HG02678 (cell line): ENCODE data around the gene MARK3.
"Not testable (repeated sequence)": the region's sequence is repeated elsewhere in the genome, so short reads cannot be mapped to it uniquely, and the experiment has no call there.

Source experiments
- ATAC-seq: cut with Tn5 transposase; IDR thresholded peaks from one replicate; pipeline ENCODE4 v1.9.1; 2021; ENCODE audit warnings: mild to moderate bottlenecking, moderate library complexity; ENCODE audit not compliant: unreplicated experiment

The MARK3 gene

DNA sequence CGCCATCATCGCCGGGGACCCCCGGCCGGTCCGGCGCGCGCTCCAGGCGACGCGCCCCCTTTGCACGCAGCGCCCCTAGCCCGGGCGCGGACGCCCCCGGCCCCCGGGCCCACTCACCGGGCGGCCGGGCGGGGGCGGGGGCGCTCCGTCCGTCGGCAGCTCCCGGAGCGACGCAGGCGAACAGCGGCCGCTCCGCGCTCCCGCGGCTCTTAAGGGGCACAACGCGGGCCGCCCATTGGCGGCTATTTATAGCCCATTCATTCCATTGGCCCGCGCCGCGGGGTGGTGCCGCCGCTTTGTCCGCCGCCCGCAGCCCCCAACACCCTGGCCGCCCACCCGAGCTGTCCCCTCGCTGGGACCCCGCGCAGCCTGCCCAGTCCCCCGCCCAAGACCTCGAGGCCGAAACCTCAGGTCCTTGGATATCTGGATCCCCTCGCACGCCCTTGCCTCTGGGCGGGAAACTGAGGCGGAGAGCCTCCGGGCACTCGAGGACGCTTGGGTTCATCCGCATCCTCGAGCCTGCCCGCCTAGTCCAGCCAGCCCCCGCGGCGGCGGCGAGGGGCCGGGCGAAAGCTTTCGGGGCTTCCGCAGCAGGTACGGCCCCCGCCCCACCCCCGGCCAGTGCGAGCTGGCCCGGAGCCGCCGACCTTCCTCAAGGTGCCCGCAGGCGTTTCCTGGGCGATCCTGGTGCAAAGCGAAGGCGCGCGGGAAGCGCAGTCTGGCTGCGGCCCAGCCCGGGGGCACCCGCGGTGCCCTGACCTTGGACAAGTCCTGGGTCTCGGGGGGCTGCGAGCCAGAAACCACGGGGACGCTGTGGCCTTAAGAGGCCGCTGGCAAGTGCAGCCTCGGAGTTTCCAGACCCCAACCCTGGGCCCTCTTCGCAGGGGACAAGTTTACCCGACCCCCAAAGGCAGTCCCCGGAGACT is 137.7 kb downstream of the MARK3 start, which contains the start of gene CKB:
CKB (minus strand) TSS at position 182 of the 926 bp plus-strand sequence. CDS start 337 bp downstream, outside the sequence.
- ATAC-seq = no peak

GRCh38 chr14:103523575-103523954 is 138.3 kb downstream of the MARK3 start:
- no peak for ATAC-seq

- ATAC-seq = no peak
Observed at GRCh38 chr14:103524002-103524935, 139.1 kb downstream of the MARK3 start.

DNA sequence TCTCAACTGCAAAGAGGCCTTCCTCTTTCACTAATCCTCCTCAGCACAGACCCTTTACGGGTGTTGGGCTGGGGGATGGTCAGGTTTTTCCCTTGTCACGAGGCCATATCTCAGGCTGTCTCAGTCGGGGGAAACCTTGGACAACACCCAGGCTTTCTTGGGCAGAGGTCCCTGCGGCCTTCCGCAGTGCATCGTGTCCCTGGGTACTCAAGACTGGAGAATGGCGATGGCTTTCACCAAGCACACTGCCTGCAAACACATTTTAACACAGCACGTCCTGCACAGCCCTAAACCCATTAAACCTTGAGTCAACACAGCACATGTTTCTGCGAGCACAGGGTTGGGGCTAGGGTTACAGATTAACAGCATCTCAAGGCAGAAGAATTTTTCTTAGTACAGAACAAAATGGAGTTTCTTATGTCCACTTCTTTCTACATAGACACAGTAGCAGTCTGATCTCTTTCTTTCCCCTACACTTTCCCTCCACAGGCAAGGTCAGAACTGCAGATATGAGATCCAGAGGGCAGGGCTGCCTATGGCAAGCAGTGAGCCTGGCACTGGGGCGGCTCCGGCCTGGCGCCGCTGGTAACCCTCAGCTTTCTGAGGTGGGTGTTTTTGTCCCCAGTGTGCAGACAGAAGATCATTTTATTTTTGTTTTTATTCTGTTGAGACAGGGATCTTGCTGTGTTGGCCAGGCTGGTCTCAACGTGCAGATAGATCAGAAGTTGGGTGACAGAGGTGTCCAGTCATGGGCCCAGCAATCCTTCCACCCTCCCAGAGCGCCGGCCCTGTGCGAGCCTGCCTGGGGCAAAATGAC is 140.4 kb downstream of the MARK3 start:
- ATAC-seq = not testable (repeated sequence)

DNA sequence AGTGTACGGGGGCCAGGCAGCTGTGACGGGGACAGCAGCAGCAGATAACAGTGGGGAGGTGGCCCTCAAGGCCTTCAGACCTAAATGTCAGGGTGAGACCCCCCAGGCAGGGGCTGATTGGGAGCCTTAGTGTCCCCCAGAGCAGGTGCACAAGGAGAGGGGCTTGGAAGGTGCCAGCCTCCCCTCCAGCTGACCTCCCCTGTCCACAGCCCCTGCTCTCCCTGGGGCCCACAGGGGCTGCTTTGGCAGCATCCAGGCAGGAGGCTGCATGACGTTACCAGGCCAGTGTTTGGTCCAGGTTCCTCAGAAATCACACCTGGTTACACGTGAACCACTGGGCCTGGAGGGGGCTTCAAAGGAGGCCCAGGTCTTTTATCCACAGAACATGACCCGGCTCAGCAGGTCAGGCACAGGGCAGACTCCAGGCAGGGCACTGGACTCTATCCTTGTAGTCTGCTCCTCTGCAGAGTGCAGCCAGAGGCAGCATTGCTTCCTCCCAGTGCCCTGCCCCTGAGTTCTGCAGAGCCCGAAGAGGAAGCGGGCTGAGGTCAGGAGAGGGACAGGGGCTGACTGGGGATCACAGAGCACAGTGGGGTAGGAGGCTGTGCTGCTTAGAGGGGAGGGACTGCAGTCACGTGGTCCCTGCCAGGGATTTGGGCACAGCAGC is 141.2 kb downstream of the MARK3 start:
- ATAC-seq = no peak

DNA sequence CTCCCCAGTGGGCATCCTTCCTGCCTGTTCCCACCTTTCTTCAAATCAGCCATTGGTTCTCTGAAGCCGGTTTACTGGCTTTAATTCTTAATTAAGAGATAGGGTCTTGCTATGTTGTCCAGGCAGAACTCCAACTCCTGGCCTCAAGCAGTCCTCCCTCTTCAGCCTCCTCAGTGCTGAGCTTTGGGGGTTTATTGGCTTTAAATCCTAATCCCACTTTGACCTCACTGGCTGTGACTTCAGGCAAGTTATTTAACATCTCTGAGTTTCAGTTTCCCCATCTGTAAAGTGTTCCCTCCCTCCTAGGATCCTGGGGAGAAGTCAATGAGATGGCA is 141.7 kb downstream of the MARK3 start:
- no peak for ATAC-seq

DNA sequence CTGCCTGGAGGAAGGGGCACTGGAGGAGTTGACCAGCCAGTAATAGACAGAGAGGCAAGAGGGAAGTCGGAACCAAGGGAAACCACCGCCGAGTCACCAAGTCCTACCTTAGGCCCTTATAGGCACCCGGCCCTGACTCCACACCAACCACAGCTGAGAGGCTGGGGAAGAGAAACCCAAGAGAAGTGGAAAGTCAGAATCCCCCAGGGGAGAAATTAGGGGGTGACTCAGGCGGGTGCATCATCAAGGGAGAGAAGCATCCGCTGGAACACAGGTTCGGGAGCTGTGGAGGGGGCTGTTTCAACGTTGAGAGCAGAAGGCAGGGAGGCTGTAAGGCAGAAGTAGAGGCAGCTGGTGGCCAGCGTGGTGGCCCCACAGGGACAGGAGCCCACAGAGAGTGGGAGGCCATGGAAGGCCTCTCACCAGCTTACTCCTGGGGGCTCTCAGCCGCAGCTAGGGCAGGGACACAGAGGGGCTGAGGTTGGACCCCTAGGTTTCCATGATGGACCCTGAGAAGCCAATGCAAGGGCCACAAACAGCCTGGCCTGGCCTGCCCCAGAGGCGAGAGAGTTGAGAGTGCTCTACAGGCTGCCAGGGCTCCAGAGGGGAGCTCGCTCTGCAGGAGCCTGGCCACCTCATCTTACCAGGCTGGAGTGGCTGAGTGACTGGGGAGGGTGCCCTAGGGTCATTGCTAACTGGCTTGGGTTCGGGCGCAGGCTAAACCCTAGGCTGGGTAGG is 142.4 kb downstream of the MARK3 start:
- ATAC-seq = peak; percentile 59

DNA sequence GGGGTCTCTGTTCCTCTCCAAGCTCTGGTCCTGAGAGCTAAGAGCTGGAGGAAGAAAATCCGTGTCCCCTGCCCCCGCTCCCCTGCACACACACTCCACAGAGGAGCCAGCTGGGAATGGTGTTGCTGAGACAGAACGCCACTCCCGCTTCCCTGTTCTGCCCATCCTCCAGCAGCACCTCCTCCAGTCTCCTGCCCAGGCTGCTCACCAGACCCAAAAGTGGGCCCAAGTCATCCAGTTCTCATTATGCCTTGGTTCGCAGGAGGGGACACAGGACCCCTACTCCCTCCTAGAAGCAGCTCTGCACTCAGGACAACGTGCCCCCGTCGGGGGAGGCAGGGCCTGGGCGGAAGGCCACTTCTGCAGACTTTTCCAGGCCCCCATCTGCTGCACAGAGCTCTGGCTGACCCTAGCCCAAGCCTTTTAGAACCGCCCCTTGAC is 143.0 kb downstream of the MARK3 start:
- no peak for ATAC-seq

DNA sequence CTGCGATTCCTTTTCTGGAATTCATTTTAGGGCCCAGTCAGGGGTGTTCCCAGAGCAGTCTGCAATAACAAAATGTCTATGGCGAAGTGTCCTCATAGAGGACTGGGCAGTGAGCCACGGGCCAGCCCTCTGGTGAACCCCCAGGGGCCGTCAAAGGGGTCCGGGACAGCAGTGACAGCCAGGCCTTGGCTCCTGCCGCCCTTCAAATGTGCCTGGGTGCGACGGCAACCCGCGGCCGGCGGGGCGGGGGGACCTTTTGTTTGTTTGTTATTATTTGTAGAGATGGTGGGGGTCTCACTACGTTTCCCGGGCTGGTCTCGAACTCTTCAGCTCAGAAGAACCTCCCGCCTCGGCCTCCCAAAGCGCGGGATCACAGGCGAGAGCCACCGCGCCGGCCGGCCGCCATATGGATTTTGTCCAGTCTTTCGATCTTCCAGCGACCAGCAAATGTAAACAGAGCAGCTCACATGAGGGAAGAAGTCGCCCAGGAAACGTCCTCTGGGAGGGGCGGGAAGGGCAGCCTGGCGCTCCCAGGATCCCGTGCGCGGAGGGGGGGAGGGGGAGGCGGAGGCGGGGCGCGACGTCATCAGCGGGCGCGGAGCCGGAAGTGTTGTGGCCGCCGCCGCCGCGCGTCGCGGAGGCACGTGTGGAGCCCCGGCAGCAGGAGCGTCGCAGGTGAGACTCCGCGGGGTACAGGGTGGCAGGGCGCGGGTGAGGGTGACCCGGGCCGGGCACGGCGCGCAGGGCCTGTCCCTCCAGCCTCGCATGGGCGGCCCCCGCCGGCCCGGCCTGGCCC is 143.6 kb downstream of the MARK3 start, which contains the start of gene TRMT61A:
TRMT61A (plus strand) TSS at position 610 of the 796 bp plus-strand sequence. CDS start 783 bp downstream, outside the sequence.
- ATAC-seq = peak; percentile 45

DNA sequence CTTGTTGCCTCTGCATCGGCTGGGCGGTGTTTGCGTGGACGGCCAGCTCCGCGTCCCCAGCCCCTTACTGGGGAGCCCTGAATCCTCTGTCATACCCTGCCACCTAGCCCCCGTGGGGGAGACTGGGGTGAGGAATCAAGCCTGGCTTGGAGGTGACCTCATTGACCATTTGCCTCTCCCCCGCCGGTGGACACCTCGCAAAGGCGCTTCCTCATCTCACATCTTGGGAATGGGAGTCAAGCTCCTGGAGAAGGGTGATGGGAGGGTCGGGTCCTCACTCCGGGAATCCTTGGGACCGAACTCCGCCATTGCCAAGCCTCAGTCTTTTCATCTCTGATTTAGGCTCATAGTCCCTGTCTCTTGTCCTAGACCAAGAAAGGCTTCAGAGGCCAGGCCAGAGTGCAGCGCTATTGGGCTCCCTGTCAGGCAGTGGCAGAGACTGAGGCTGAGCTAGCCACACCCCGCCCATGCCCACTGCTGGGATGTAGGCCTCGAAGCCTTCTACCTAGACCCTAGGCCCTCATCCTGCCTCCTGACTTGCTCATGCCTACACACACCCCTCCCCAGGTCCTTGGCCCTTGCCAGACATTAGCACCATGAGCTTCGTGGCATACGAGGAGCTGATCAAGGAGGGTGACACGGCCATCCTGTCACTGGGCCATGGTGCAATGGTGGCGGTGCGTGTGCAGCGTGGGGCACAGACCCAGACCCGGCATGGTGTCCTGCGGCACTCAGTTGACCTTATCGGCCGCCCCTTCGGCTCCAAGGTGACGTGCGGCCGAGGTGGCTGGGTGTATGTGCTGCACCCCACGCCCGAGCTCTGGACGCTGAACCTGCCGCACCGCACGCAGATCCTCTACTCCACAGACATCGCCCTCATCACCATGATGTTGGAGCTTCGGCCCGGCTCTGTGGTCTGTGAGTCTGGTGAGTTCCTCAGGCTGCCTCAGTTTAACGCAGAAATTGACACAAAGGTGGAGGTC is 144.5 kb downstream of the MARK3 start:
- no peak for ATAC-seq

GRCh38 chr14:103530390-103530789 is 145.2 kb downstream of the MARK3 start:
- ATAC-seq = no peak

- no peak for ATAC-seq
Observed at GRCh38 chr14:103530831-103531230, 145.6 kb downstream of the MARK3 start.

DNA sequence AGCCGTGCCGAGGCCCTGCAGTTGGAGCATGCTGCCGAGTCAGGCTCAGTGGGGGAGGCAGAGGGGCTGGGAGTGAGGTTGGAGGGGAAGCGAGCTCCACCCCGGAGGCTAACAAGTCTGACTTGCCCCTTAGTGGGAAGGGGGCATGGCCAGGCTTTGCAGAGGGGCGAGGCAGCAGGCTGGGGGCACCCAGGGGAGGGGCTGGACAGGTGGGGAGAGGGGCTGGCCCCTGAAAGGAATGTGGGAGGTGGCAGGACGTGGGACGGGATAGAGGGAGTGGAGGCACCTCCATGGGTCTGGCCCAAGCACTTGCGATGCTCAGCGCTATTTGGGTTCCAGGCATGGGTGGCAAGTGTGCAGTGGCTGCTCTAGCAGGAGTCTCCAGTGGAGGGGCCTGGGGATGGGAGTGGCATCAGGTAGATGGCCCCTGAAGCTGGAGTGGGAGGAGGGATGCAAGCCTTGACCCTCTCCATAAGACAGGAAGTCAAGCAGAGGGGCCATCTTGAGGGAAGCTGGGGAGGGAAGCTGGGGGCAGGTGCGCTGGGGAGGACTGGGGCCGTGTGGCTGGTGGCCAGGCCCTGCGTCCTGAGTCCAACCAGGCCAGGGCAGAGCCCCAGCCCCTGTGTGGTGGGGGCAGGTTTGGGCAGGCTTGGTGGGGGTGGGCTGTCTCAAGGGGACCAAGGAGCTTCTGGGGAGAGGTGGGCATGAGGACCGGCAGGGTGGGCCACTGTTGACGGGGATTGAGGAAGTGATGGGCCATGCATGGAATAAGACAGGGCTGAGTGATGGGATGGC is 146.4 kb downstream of the MARK3 start:
- no peak for ATAC-seq

DNA sequence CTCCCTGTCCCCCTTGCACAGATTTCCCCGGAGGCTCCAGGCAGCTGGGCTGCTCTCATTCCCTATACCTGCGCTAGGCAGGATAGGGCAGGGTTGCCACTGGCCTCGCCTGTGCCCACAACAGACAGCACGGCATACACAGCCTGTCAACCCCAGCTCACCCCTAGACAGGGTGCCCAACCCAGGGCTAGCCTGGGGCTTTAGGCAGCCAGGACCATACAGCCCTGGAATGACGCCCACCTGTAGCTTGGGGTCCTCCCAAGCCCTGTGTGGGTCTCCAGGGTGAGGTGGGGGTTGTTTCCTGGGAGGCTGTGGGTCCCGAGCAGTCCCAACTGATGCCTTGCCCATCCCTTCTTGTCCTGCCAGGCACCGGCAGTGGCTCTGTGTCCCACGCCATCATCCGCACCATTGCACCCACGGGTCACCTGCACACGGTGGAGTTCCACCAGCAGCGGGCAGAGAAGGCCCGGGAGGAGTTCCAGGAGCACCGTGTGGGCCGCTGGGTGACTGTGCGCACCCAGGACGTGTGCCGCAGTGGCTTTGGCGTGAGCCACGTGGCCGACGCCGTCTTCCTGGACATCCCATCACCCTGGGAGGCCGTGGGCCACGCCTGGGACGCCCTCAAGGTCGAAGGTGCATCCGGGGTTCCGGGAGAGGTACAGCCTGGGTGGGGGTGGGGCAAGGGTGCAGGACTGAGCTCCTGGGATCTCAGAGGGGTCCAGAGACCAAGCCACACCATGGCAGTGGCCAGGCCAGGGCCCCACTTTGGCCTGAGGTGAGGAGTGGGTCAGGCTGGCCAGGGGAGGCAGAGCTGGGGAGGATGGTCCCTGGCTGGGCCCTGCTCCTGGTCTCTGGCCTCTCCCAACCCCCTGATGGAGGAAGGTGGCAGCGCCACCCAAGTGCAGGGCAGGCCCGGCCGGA is 147.3 kb downstream of the MARK3 start:
- ATAC-seq = no peak
